HG03095 (cell line): ENCODE results near the gene RAB20.

ENCODE experiments used
- ATAC-seq: cut with Tn5 transposase; IDR thresholded peaks from one replicate; pipeline ENCODE4 v1.9.1; 2021; ENCODE audit warnings: moderate library complexity; ENCODE audit not compliant: unreplicated experiment

RAB20 gene

DNA sequence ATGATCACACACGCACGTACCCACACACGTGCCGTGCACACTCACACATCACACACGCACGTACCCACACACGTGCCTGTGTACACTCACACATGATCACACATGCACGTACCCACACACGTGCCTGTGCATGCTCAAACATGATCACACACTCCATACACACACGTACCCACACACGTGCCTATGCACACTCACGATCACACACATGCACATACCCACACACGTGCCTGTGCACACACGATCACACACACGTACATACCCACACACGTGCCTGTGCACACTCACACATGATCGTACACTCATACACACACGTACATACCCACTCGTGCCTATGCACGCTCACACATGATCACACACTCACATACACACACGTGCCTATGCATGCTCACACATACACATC lies 86.8 kb downstream of the RAB20 start:
- no peak for ATAC-seq
